Thyroid gland (tissue), 4 donors: ENCODE measurements around the gene LHX8.

Experiments
- POLR2A ChIP-seq, 2 donors: fragments of 450-650 bp; IDR thresholded peaks; one replicate each; pipeline ENCODE4 v1.6.1; 2017; ENCODE audit warnings: antibody characterized with exemption in 2 of 2, mild to moderate bottlenecking in 2 of 2, moderate library complexity in 1 of 2
- TF ChIP-seq, protein P1 (sequence below), 6 experiments: fragments of 200-600 bp in 3 of 6; fragments of 450-650 bp in 3 of 6; sonication (generic) in 3 of 6; IDR thresholded peaks; one replicate each; pipeline ENCODE4 v1.5.1; 2016 to 2019; ENCODE audit warnings: antibody characterized with exemption in 6 of 6, mild to moderate bottlenecking in 2 of 6, inconsistent platforms in 1 of 6, moderate library complexity in 1 of 6

DNA sequence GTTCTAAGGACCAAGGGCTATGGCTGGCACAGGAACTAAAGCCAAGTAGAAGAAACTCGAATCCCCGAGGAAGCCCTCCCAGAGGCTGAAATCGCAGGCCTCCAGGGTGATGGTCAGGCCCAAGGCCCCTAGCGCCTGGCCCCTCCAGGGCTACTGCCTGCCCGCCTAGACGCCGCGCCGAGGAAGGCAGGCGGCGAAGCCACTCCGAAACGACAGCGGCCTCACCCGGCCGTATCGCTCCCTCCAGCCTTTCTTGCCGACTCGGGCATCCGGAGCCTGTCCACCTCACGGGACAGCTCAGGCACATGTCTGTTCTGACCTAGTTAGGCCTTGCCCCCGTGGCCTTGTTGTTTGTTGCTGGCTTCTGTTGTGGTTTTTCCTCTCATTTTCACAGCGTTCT is 9.7 kb upstream of the LHX8 start:
- TF ChIP-seq, protein P1, sequence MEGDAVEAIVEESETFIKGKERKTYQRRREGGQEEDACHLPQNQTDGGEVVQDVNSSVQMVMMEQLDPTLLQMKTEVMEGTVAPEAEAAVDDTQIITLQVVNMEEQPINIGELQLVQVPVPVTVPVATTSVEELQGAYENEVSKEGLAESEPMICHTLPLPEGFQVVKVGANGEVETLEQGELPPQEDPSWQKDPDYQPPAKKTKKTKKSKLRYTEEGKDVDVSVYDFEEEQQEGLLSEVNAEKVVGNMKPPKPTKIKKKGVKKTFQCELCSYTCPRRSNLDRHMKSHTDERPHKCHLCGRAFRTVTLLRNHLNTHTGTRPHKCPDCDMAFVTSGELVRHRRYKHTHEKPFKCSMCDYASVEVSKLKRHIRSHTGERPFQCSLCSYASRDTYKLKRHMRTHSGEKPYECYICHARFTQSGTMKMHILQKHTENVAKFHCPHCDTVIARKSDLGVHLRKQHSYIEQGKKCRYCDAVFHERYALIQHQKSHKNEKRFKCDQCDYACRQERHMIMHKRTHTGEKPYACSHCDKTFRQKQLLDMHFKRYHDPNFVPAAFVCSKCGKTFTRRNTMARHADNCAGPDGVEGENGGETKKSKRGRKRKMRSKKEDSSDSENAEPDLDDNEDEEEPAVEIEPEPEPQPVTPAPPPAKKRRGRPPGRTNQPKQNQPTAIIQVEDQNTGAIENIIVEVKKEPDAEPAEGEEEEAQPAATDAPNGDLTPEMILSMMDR (IDR thresholded peaks at IDR 0.05): no peak
- TF ChIP-seq POLR2A (IDR thresholded peaks at IDR 0.05): no peak
